SK-N-SH treated with all-trans-retinoic acid at 6 μM for 48 hours (cell line): ENCODE results near the gene SLC22A2.

Experiments
- ARNTL ChIP-seq: fragments of 450-650 bp; formaldehyde crosslinking; IDR thresholded peaks from 2 replicates; pipeline ENCODE4 v1.5.0; 2020; ENCODE audit warnings: low read depth, mild to moderate bottlenecking, moderate library complexity, borderline replicate concordance
- BACH2 ChIP-seq: fragments of 250-450 bp; sonication (Bioruptor Pico); IDR thresholded peaks from 2 replicates; pipeline ENCODE4 v1.9.0; 2021; ENCODE audit warnings: mild to moderate bottlenecking, borderline replicate concordance
- CREB5 ChIP-seq: fragments of 250-450 bp; sonication (Bioruptor Pico); IDR thresholded peaks from 2 replicates; pipeline ENCODE4 v1.5.1; 2020; ENCODE audit warnings: low read depth, mild to moderate bottlenecking, moderate library complexity
- RARB ChIP-seq: fragments of 250-450 bp; sonication (Bioruptor Pico); IDR thresholded peaks from 2 replicates; pipeline ENCODE4 v1.8.0; 2021; ENCODE audit warnings: mild to moderate bottlenecking, moderate library complexity
- SNAI2 ChIP-seq: fragments of 250-450 bp; sonication (Bioruptor Pico); IDR thresholded peaks from 2 replicates; pipeline ENCODE4 v1.5.0; 2020; ENCODE audit warnings: mild to moderate bottlenecking, moderate library complexity
- TOX ChIP-seq: fragments of 250-450 bp; sonication (Bioruptor Pico); IDR thresholded peaks from 2 replicates; pipeline ENCODE4 v1.8.0; 2021; ENCODE audit warnings: mild to moderate bottlenecking, moderate library complexity, borderline replicate concordance
- ZFP30 ChIP-seq: fragments of 450-650 bp; formaldehyde crosslinking; IDR thresholded peaks from 2 replicates; pipeline ENCODE4 v1.5.0; 2022; ENCODE audit warnings: mild to moderate bottlenecking, moderate library complexity
- ZNF70 ChIP-seq: fragments of 450-650 bp; formaldehyde crosslinking; IDR thresholded peaks from 2 replicates; pipeline ENCODE4 v1.5.0; 2020; ENCODE audit warnings: mild to moderate bottlenecking, moderate library complexity
- ZNF8 ChIP-seq: fragments of 450-650 bp; formaldehyde crosslinking; IDR thresholded peaks from 2 replicates; pipeline ENCODE4 v1.5.0; 2020; ENCODE audit warnings: mild to moderate bottlenecking, moderate library complexity
- TF ChIP-seq, protein P1 (sequence below): fragments of 250-450 bp; sonication (Bioruptor Pico); IDR thresholded peaks from 2 replicates; pipeline ENCODE4 v1.8.0; 2020; ENCODE audit warnings: mild to moderate bottlenecking, moderate library complexity, borderline replicate concordance

DNA sequence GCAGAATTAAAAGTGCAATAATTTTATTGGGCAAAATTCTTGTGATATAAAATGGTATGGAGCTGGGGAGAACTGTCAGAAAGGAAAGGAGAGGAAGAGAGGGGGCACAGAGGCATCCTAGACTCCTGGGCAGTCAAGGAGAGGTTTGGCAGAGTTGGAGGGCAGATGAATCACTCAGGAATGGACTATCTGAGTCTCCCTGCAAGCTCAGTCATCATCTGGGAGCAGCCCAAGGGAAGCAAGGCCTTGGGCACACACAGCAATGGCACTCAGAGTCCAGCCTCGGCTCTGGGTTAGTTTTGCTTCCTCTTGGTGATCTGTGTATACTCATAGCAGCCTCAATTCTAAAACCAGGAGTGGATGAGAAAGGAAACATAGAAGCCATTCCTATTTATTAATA is 69.8 kb downstream of the SLC22A2 start:
- no peak for TF ChIP-seq CREB5 (CRISPR knock-in tag)
- no peak for TF ChIP-seq SNAI2 (CRISPR knock-in tag)
- no peak for TF ChIP-seq ZFP30 (CRISPR knock-in tag)
- no peak for TF ChIP-seq BACH2 (CRISPR knock-in tag)
- TF ChIP-seq ARNTL (CRISPR knock-in tag), result no peak
- no peak for TF ChIP-seq ZNF8 (CRISPR knock-in tag)
- no peak for TF ChIP-seq ZNF70 (CRISPR knock-in tag)
- TF ChIP-seq RARB, result no peak
- no peak for TF ChIP-seq TOX (CRISPR knock-in tag)
- TF ChIP-seq, protein P1, sequence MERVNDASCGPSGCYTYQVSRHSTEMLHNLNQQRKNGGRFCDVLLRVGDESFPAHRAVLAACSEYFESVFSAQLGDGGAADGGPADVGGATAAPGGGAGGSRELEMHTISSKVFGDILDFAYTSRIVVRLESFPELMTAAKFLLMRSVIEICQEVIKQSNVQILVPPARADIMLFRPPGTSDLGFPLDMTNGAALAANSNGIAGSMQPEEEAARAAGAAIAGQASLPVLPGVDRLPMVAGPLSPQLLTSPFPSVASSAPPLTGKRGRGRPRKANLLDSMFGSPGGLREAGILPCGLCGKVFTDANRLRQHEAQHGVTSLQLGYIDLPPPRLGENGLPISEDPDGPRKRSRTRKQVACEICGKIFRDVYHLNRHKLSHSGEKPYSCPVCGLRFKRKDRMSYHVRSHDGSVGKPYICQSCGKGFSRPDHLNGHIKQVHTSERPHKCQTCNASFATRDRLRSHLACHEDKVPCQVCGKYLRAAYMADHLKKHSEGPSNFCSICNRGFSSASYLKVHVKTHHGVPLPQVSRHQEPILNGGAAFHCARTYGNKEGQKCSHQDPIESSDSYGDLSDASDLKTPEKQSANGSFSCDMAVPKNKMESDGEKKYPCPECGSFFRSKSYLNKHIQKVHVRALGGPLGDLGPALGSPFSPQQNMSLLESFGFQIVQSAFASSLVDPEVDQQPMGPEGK (CRISPR knock-in tag), result no peak
